IMR-90 (cell line): Measurements from ENCODE around the gene SHROOM3. TPM values are rescaled to one million over a fixed set of nuclear protein-coding genes. Genes with fewer than 3 reads are reported as not detected.

Experiments used
- ATAC-seq: fragments of 200-7000 bp; cut with Tn5 transposase; 2 replicates; pipeline ENCODE4 v1.9.1; 2020; ENCODE audit warnings: low read depth, mild to moderate bottlenecking, moderate library complexity
- BruUV-seq: library from RNA; stranded (reverse); fragments of 400-500 nt; replicated peaks from 2 replicates; lab custom pipeline; 2021; lab: Mats Ljungman, UMichigan
- CTCF ChIA-PET: fragments of 300-600 bp; formaldehyde crosslinking; extraction: SDS; loops from one replicate; lab custom pipeline; 2021; ENCODE audit warnings: antibody characterized with exemption; lab: Yijun Ruan, JAX
- POLR2A ChIA-PET: fragments of 300-600 bp; sonication (Branson Sonifier 250); formaldehyde crosslinking; loops from one replicate; lab custom pipeline; 2022; ENCODE audit warnings: antibody characterized with exemption; ENCODE audit not compliant: unreplicated experiment; lab: Charles Lee
- DNase-seq: peaks from one replicate; pipeline ENCODE4 v3.0.0; 2013
- H2AFZ ChIP-seq: replicated peaks from 2 replicates; pipeline ENCODE3; 2013; ENCODE audit warnings: low read length, mild to moderate bottlenecking; ENCODE audit not compliant: poor library complexity
- H2AK5ac ChIP-seq: 2 replicates; pipeline ENCODE4 v1.6.1; 2013; ENCODE audit warnings: low read depth, low read length, inconsistent platforms
- H2AK9ac ChIP-seq: replicated peaks from 2 replicates; pipeline ENCODE3; 2013; ENCODE audit warnings: mild to moderate bottlenecking, low read depth, low read length, moderate library complexity; ENCODE audit not compliant: poor library complexity
- H2BK120ac ChIP-seq: 2 replicates; pipeline ENCODE4 v1.6.1; 2013; ENCODE audit warnings: low read depth, low read length, inconsistent platforms
- H2BK15ac ChIP-seq: 3 replicates; pipeline ENCODE4 v1.6.1; 2013; ENCODE audit warnings: low read depth, low read length, inconsistent platforms
- H2BK20ac ChIP-seq: 2 replicates; pipeline ENCODE4 v1.6.1; 2013; ENCODE audit warnings: low read depth, mild to moderate bottlenecking, inconsistent platforms, low read length, moderate library complexity
- H2BK5ac ChIP-seq: 2 replicates; pipeline ENCODE4 v1.6.1; 2013; ENCODE audit warnings: mild to moderate bottlenecking, low read depth, low read length, inconsistent platforms; ENCODE audit not compliant: poor library complexity, severe bottlenecking
- H3K14ac ChIP-seq: replicated peaks from 2 replicates; pipeline ENCODE4 v1.6.1; 2013; ENCODE audit warnings: low read depth, low read length, inconsistent platforms
- H3K18ac ChIP-seq: 2 replicates; pipeline ENCODE4 v1.6.1; 2013; ENCODE audit warnings: low read depth, low read length, control low read depth
- H3K23ac ChIP-seq: 2 replicates; pipeline ENCODE4 v1.6.1; 2013; ENCODE audit warnings: low read depth, low read length, inconsistent platforms
- H3K27ac ChIP-seq: 2 replicates; pipeline ENCODE4 v1.5.1; 2013; ENCODE audit warnings: mild to moderate bottlenecking, control low read depth, low read length; ENCODE audit not compliant: insufficient read depth
- H3K27me3 ChIP-seq: 2 replicates; pipeline ENCODE4 v1.6.1; 2013; ENCODE audit warnings: low read length; ENCODE audit not compliant: control insufficient read depth, insufficient read depth
- H3K36me3 ChIP-seq: 2 replicates; pipeline ENCODE4 v1.6.1; 2013; ENCODE audit warnings: low read length, mixed read lengths; ENCODE audit not compliant: control insufficient read depth, insufficient read depth
- H3K4ac ChIP-seq: 2 replicates; pipeline ENCODE4 v1.6.1; 2013; ENCODE audit warnings: low read depth, low read length, inconsistent platforms
- H3K4me1 ChIP-seq: 2 replicates; pipeline ENCODE4 v1.6.1; 2013; ENCODE audit warnings: low read length, mixed read lengths; ENCODE audit not compliant: control insufficient read depth, insufficient read depth
- H3K4me2 ChIP-seq: 2 replicates; pipeline ENCODE4 v1.6.1; 2013; ENCODE audit warnings: low read depth, mild to moderate bottlenecking, control low read depth, low read length, moderate library complexity
- H3K4me3 ChIP-seq: 2 replicates; pipeline ENCODE4 v1.5.1; 2013; ENCODE audit warnings: low read depth, mild to moderate bottlenecking, control low read depth, low read length, moderate library complexity; ENCODE audit not compliant: insufficient read depth
- H3K56ac ChIP-seq: 2 replicates; pipeline ENCODE4 v1.6.1; 2013; ENCODE audit warnings: low read length, inconsistent platforms; ENCODE audit not compliant: insufficient read depth; ENCODE audit errors: extremely low read depth
- H3K79me1 ChIP-seq, 2 experiments: 2 replicates each; pipeline ENCODE4 v1.6.1; 2013; ENCODE audit warnings: low read length in 2 of 2, inconsistent platforms in 1 of 2, low read depth in 1 of 2
- H3K9ac ChIP-seq: 2 replicates; pipeline ENCODE4 v1.6.1; 2013; ENCODE audit warnings: low read depth, low read length, control low read depth
- H3K9me1 ChIP-seq: 2 replicates; pipeline ENCODE4 v1.6.1; 2013; ENCODE audit warnings: low read length, inconsistent platforms; ENCODE audit not compliant: insufficient read depth
- H3K9me3 ChIP-seq: 2 replicates; pipeline ENCODE4 v1.6.1; 2013; ENCODE audit warnings: low read length; ENCODE audit not compliant: control insufficient read depth, insufficient read depth
- H4K20me1 ChIP-seq: 2 replicates; pipeline ENCODE4 v1.6.1; 2013; ENCODE audit warnings: low read length, inconsistent platforms; ENCODE audit not compliant: insufficient read depth
- H4K5ac ChIP-seq: 2 replicates; pipeline ENCODE4 v1.6.1; 2013; ENCODE audit warnings: mild to moderate bottlenecking, low read depth, low read length, control low read depth
- H4K8ac ChIP-seq, 2 experiments: 2 replicates each; pipeline ENCODE4 v1.6.1; 2013; ENCODE audit warnings: low read depth in 2 of 2, low read length in 2 of 2, control low read depth in 1 of 2, inconsistent platforms in 1 of 2
- H4K91ac ChIP-seq: 2 replicates; pipeline ENCODE4 v1.6.1; 2013; ENCODE audit warnings: low read depth, low read length, inconsistent platforms; ENCODE audit not compliant: insufficient read depth
- BHLHE40 ChIP-seq: fragments of 150-350 bp; IDR thresholded peaks from 2 replicates; pipeline ENCODE4 v1.6.1; 2016; ENCODE audit warnings: mild to moderate bottlenecking, low read depth, low read length
- CHD1 ChIP-seq: IDR thresholded peaks from 2 replicates; pipeline ENCODE4 v1.6.1; 2012; ENCODE audit warnings: low read depth, low read length, improper control_type of control experiment
- FOS ChIP-seq: fragments of 150-350 bp; IDR thresholded peaks from 2 replicates; pipeline ENCODE4 v1.6.1; 2016; ENCODE audit warnings: low read depth, low read length
- MAZ ChIP-seq: IDR thresholded peaks from 2 replicates; pipeline ENCODE4 v1.6.1; 2012; ENCODE audit warnings: low read depth, mild to moderate bottlenecking, low read length, improper control_type of control experiment, moderate library complexity, borderline replicate concordance
- MXI1 ChIP-seq: IDR thresholded peaks from 2 replicates; pipeline ENCODE4 v1.6.1; 2012; ENCODE audit warnings: low read depth, mild to moderate bottlenecking, low read length, moderate library complexity, borderline replicate concordance
- RAD21 ChIP-seq: IDR thresholded peaks from 2 replicates; pipeline ENCODE4 v1.6.1; 2012; ENCODE audit warnings: low read length, improper control_type of control experiment
- RCOR1 ChIP-seq: IDR thresholded peaks from 2 replicates; pipeline ENCODE4 v1.6.1; 2012; ENCODE audit warnings: mild to moderate bottlenecking, low read length, improper control_type of control experiment; ENCODE audit not compliant: insufficient replicate concordance
- SMC3 ChIP-seq: fragments of 150-350 bp; IDR thresholded peaks from 2 replicates; pipeline ENCODE4 v1.6.1; 2016; ENCODE audit warnings: low read depth, mild to moderate bottlenecking, antibody characterized with exemption, low read length, moderate library complexity
- WGBS, 2 experiments: methylation state at CpG; one replicate each; pipeline versions ENCODE4 v1.1.5 to v1.1.7; 2013; ENCODE audit warnings: missing lambda C conversion rate in 2 of 2; ENCODE audit not compliant: insufficient read length in 1 of 2; ENCODE audit errors: extremely low coverage in 2 of 2; 5-methylcytosine and 5-hydroxymethylcytosine counted together
- dilution Hi-C: fragments of 300-500 bp; cut with HindIII; formaldehyde crosslinking; loops from one replicate; pipeline ENCODE4 v1.14.3; 2018; ENCODE audit warnings: low sequenced_read_pairs; ENCODE audit not compliant: unreplicated experiment
- in situ Hi-C: fragments of 300-500 bp; cut with MboI; formaldehyde crosslinking; loops from 3 replicates; pipeline ENCODE4 v1.14.3; 2019; ENCODE audit warnings: low sequenced_read_pairs, inconsistent platforms, mixed read lengths
- intact Hi-C: fragments of 100-400 bp; cut with micrococcal nuclease; formaldehyde crosslinking; loops from 2 replicates; pipeline ENCODE4 v1.10.0; 2022
- polyA plus RNA-seq, 3 experiments: library from polyadenylated mRNA; depleted of rRNA; stranded (reverse); fragments of >200 nt; gene quantifications; 2 replicates each; pipeline ENCODE4 v1.2.3, GENCODE V29; 2012; ENCODE audit warnings: low replicate concordance in 1 of 3
- total RNA-seq: library from RNA; depleted of rRNA; stranded (reverse); fragments of >200 nt; gene quantifications from 2 replicates; pipeline ENCODE4 v1.2.3, GENCODE V29; 2012
- TF ChIP-seq, protein P1 (sequence below): fragments of 150-350 bp; IDR thresholded peaks from 2 replicates; pipeline ENCODE4 v1.6.1; 2016; ENCODE audit warnings: low read depth, mild to moderate bottlenecking, low read length, moderate library complexity, borderline replicate concordance
- TF ChIP-seq, protein P2 (sequence below): conservative IDR thresholded peaks from 2 replicates; pipeline ENCODE4 v1.5.1; 2012; ENCODE audit warnings: mild to moderate bottlenecking, low read depth, low read length, improper control_type of control experiment

SHROOM3 gene
- total and polyA plus RNA-seq, 2 of the 4 experiments (the other 2 are of a cell fraction) = 10.8 to 19.5 TPM

DNA sequence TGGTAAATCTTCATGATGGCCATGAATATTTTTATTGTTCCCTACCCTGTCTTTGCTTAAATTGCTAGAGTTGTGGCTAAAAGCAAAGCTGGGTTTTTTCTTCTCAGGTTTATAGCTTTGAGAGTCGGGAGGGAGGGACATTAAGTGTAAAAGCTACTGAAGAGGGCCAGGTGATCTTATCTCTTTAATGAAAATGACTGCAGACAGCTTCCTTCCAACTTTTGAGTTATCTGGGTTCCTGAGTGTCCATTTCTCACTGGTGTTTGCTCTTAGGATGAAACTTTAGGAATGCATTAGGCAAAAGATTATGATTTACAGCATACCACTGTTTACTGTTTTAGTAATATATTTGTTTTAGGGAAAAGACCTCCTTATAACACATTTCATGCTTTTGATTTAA, 187.7 kb downstream of the SHROOM3 start:
- H3K27ac ChIP-seq = no peak overlapping the region
- H3K4ac ChIP-seq = peak overlapping the region; percentile 78
- no peak overlapping the region for H2AK9ac ChIP-seq
- DNase-seq (no peak), ATAC-seq (no peak)
- TF ChIP-seq MXI1 (no peak), FOS (no peak), RAD21 (no peak), MAZ (no peak), SMC3 (no peak), RCOR1 (no peak), CHD1 (no peak), BHLHE40 (no peak)
- TF ChIP-seq, protein P1, sequence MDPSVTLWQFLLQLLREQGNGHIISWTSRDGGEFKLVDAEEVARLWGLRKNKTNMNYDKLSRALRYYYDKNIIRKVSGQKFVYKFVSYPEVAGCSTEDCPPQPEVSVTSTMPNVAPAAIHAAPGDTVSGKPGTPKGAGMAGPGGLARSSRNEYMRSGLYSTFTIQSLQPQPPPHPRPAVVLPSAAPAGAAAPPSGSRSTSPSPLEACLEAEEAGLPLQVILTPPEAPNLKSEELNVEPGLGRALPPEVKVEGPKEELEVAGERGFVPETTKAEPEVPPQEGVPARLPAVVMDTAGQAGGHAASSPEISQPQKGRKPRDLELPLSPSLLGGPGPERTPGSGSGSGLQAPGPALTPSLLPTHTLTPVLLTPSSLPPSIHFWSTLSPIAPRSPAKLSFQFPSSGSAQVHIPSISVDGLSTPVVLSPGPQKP = no peak
- TF ChIP-seq, protein P2, sequence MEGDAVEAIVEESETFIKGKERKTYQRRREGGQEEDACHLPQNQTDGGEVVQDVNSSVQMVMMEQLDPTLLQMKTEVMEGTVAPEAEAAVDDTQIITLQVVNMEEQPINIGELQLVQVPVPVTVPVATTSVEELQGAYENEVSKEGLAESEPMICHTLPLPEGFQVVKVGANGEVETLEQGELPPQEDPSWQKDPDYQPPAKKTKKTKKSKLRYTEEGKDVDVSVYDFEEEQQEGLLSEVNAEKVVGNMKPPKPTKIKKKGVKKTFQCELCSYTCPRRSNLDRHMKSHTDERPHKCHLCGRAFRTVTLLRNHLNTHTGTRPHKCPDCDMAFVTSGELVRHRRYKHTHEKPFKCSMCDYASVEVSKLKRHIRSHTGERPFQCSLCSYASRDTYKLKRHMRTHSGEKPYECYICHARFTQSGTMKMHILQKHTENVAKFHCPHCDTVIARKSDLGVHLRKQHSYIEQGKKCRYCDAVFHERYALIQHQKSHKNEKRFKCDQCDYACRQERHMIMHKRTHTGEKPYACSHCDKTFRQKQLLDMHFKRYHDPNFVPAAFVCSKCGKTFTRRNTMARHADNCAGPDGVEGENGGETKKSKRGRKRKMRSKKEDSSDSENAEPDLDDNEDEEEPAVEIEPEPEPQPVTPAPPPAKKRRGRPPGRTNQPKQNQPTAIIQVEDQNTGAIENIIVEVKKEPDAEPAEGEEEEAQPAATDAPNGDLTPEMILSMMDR = no peak
- in situ Hi-C loops (no loop called here), dilution Hi-C loops (no loop called here), intact Hi-C loops (loop anchor here (10.0 kb wide), 1 partner anchor 322 kb away; the partner anchor contains the start of gene SEPTIN11)
- POLR2A ChIA-PET = no interaction called here
- no peak overlapping the region for H2AFZ ChIP-seq
- no peak overlapping the region for H2AK5ac ChIP-seq
- H3K56ac ChIP-seq = peak overlapping the region; percentile 32; the same call in 1 of the 2 replicates
- no peaks in the 10 kb centered on the region for H4K20me1 ChIP-seq
- peak overlapping the region; percentile 98 for H2BK5ac ChIP-seq
- 0 out of 2 replicates have a peak overlapping the region, but pooled peaks have one; percentile 12 for H4K5ac ChIP-seq
- H3K9me3 ChIP-seq = no peaks in the 10 kb centered on the region
- peak overlapping the region; percentile 65; the same call in 1 of the 2 replicates for H3K18ac ChIP-seq
- CTCF ChIA-PET = no interaction called here
- peaks cover 0 to 10% of the 10 kb centered on the region in 2 experiments; a peak in 2 of 4 replicates for H3K79me1 ChIP-seq
- WGBS, 2 experiments = no CpG with 5 or more reads among the region's 1 CpG
- H3K4me3 ChIP-seq = no peak overlapping the region
- BruUV-seq = no TSS peak
- no peaks in the 10 kb centered on the region for H3K27me3 ChIP-seq
- peak overlapping the region; percentile 47 for H2BK20ac ChIP-seq
- H3K36me3 ChIP-seq = no peaks in the 10 kb centered on the region
- no peak overlapping the region for H3K9ac ChIP-seq
- peaks cover 13% of the 10 kb centered on the region for H3K4me1 ChIP-seq
- H4K91ac ChIP-seq = peak overlapping the region; percentile 67; the same call in 1 of the 2 replicates
- H3K23ac ChIP-seq = peak overlapping the region; percentile 10; the same call in 1 of the 2 replicates
- H3K14ac ChIP-seq = peak overlapping the region; percentile 54
- peak overlapping the region in 1 of 2 experiments; percentile 75; a peak in 3 of 4 replicates for H4K8ac ChIP-seq
- H2BK15ac ChIP-seq = peak overlapping the region; percentile 73; the same call in 2 of the 3 replicates
- H3K4me2 ChIP-seq = no peak overlapping the region
- peak overlapping the region; percentile 78 for H2BK120ac ChIP-seq
- H3K9me1 ChIP-seq = peaks cover 10% of the 10 kb centered on the region
